Ascending aorta (tissue), 2 donors: ENCODE data around the gene C5orf15. TPM values are rescaled to one million over a fixed set of nuclear protein-coding genes. Genes with fewer than 3 reads are reported as not detected.

Experiments
- DNase-seq, 2 donors: peaks; one replicate each; pipeline ENCODE4 v3.0.0-alpha.2; 2019; ENCODE audit warnings: low spot score in 2 of 2
- H3K27ac ChIP-seq, 2 donors: fragments of 200-600 bp; sonication (generic); one replicate each; pipeline ENCODE4 v1.5.1; 2016 to 2017; ENCODE audit warnings: mild to moderate bottlenecking in 1 of 2
- H3K27me3 ChIP-seq: fragments of 200-600 bp; sonication (generic); one replicate; pipeline ENCODE4 v1.5.1; 2017
- H3K36me3 ChIP-seq, 2 donors: fragments of 200-600 bp; sonication (generic); one replicate each; pipeline ENCODE4 v1.5.1; 2016
- H3K4me1 ChIP-seq, 2 donors: fragments of 200-600 bp; sonication (generic); one replicate each; pipeline ENCODE4 v1.5.1; 2016 to 2017; ENCODE audit warnings: mild to moderate bottlenecking in 1 of 2
- H3K4me3 ChIP-seq, 2 donors: fragments of 200-600 bp; sonication (generic); one replicate each; pipeline ENCODE4 v1.5.1; 2016 to 2017; ENCODE audit warnings: mild to moderate bottlenecking in 1 of 2
- H3K9me3 ChIP-seq, 2 donors: fragments of 200-600 bp; sonication (generic); one replicate each; pipeline ENCODE4 v1.5.1; 2016
- CTCF ChIP-seq, 3 experiments: fragments of 200-600 bp in 2 of 3; fragments of 450-650 bp in 1 of 3; sonication (generic) in 2 of 3; IDR thresholded peaks; one replicate each; pipeline ENCODE4 v1.5.1; 2016 to 2019; ENCODE audit warnings: antibody characterized with exemption in 3 of 3, mild to moderate bottlenecking in 1 of 3, moderate library complexity in 1 of 3
- intact Hi-C: fragments of 100-400 bp; cut with DNase I; formaldehyde crosslinking; loops from one replicate; pipeline ENCODE4 v1.15.1; 2023
- total RNA-seq: library from RNA; depleted of rRNA; stranded (reverse); fragments of >200 nt; gene quantifications from one replicate; pipeline ENCODE4 v1.1.0, GENCODE V29; 2016

The C5orf15 gene
- total RNA-seq, 1 donor from 2014 or later: 177 TPM

- Histone ChIP-seq H3K36me3 (no peaks in the 10 kb centered on the region), H3K27ac (no peak overlapping the region), H3K27me3 (no peaks in the 10 kb centered on the region), H3K4me1 (no peaks in the 10 kb centered on the region), H3K4me3 (no peak overlapping the region), H3K9me3 (no peaks in the 10 kb centered on the region)
- TF ChIP-seq CTCF (IDR thresholded peaks at IDR 0.05): no peak
- DNase-seq: no peak
- intact Hi-C loops: no loop called here
Observed at GRCh38 chr5:133916914-133917313, 51.5 kb downstream of the C5orf15 start.

GRCh38 chr5:133916479-133916878, 51.9 kb downstream of the C5orf15 start:
- Histone ChIP-seq H3K27me3 (no peaks in the 10 kb centered on the region), H3K36me3 (no peaks in the 10 kb centered on the region), H3K27ac (no peak overlapping the region), H3K4me3 (no peak overlapping the region), H3K9me3 (no peaks in the 10 kb centered on the region), H3K4me1 (no peaks in the 10 kb centered on the region)
- intact Hi-C loops: no loop called here
- no peak for TF ChIP-seq CTCF (IDR thresholded peaks at IDR 0.05)
- no peak for DNase-seq

GRCh38 chr5:133914434-133914833, 54.0 kb downstream of the C5orf15 start:
- H3K27me3 ChIP-seq: no peaks in the 10 kb centered on the region
- no peaks in the 10 kb centered on the region for H3K4me1 ChIP-seq
- TF ChIP-seq CTCF (IDR thresholded peaks at IDR 0.05): no peak
- H3K4me3 ChIP-seq: no peak overlapping the region
- intact Hi-C loops: no loop called here
- H3K36me3 ChIP-seq: no peaks in the 10 kb centered on the region
- no peak for DNase-seq
- no peaks in the 10 kb centered on the region for H3K9me3 ChIP-seq
- no peak overlapping the region for H3K27ac ChIP-seq

- H3K27ac ChIP-seq: no peak overlapping the region
- no peak for DNase-seq
- H3K9me3 ChIP-seq: no peaks in the 10 kb centered on the region
Observed at GRCh38 chr5:133913413-133914155, 54.8 kb downstream of the C5orf15 start.

GRCh38 chr5:133912951-133913350, 55.5 kb downstream of the C5orf15 start:
- no peak for TF ChIP-seq CTCF (IDR thresholded peaks at IDR 0.05)
- Histone ChIP-seq H3K36me3 (no peaks in the 10 kb centered on the region), H3K9me3 (no peaks in the 10 kb centered on the region), H3K4me1 (no peaks in the 10 kb centered on the region), H3K27me3 (no peaks in the 10 kb centered on the region), H3K4me3 (no peak overlapping the region), H3K27ac (no peak overlapping the region)
- intact Hi-C loops: no loop called here
- no peak for DNase-seq

More at GRCh38 chr5:133913413-133914155, 54.8 kb downstream of the C5orf15 start:
- Histone ChIP-seq H3K4me1 (no peaks in the 10 kb centered on the region), H3K36me3 (no peaks in the 10 kb centered on the region), H3K4me3 (no peak overlapping the region), H3K27me3 (no peaks in the 10 kb centered on the region)
- TF ChIP-seq CTCF (IDR thresholded peaks at IDR 0.05): no peak
- intact Hi-C loops: no loop called here
